ENCODE results near the gene ERVMER34-1.

The ERVMER34-1 gene

GRCh38 chr4:52721968-52722815 lies 29.0 kb downstream of the ERVMER34-1 start:
- DNase-seq (ENCODE audit: low read depth, low spot score): peak; percentile 91
- Histone ChIP-seq H3K4me3 (ENCODE audit: insufficient read length, low read depth) (peak overlapping the region; percentile 53), H3K4me1 (ENCODE audit: insufficient read depth, insufficient read length) (no peaks in the 10 kb centered on the region), H3K9me3 (ENCODE audit: insufficient read depth, low read length) (no peaks in the 10 kb centered on the region), H3K36me3 (ENCODE audit: insufficient read depth, insufficient read length, low read length) (peaks cover 16% of the 10 kb centered on the region), H3K9ac (ENCODE audit: insufficient read length, low read depth) (peak overlapping the region; percentile 92), H3K27me3 (ENCODE audit: insufficient read depth, insufficient read length) (no peaks in the 10 kb centered on the region)
- TF ChIP-seq YY1 (IDR thresholded peaks at IDR 0.05; ENCODE audit: insufficient read depth, insufficient read length): no peak
- TF ChIP-seq ZNF274 (IDR thresholded peaks at IDR 0.05; ENCODE audit: low read depth, low read length): no peak
- TF ChIP-seq SUZ12 (IDR thresholded peaks at IDR 0.05; ENCODE audit: extremely low read depth, insufficient read depth, insufficient read length): no peak

DNA sequence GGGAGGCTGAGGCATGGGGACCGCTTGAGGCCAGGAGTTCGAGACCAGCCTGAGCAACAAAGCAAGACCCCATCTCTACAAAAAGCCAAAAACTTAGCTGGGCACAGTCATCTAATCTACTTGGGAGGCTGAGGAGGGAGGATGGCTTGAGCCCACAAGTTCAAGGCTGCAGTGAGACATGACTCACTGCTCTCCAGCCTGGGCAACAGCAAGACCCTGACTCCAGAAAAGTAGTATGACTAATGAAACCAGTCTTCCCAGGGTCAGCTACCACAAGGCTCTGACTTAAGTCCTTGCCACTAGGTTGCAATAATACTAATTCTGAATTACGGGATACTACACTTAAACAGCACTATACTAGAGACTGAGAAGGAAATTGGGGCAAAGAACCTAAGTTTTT lies 33.1 kb downstream of the ERVMER34-1 start:
- Histone ChIP-seq H3K4me1 (ENCODE audit: insufficient read depth, insufficient read length) (peaks cover 3% of the 10 kb centered on the region), H3K9me3 (ENCODE audit: insufficient read depth, low read length) (no peaks in the 10 kb centered on the region), H3K4me3 (ENCODE audit: insufficient read length, low read depth) (no peak overlapping the region), H3K9ac (ENCODE audit: insufficient read length, low read depth) (no peak overlapping the region), H3K36me3 (ENCODE audit: insufficient read depth, insufficient read length, low read length) (peaks cover 55% of the 10 kb centered on the region), H3K27me3 (ENCODE audit: insufficient read depth, insufficient read length) (no peaks in the 10 kb centered on the region)
- TF ChIP-seq SUZ12 (IDR thresholded peaks at IDR 0.05; ENCODE audit: extremely low read depth, insufficient read depth, insufficient read length): no peak
- no peak for TF ChIP-seq YY1 (IDR thresholded peaks at IDR 0.05; ENCODE audit: insufficient read depth, insufficient read length)
- TF ChIP-seq ZNF274 (IDR thresholded peaks at IDR 0.05; ENCODE audit: low read depth, low read length): no peak
- DNase-seq (ENCODE audit: low read depth, low spot score): no peak

DNA sequence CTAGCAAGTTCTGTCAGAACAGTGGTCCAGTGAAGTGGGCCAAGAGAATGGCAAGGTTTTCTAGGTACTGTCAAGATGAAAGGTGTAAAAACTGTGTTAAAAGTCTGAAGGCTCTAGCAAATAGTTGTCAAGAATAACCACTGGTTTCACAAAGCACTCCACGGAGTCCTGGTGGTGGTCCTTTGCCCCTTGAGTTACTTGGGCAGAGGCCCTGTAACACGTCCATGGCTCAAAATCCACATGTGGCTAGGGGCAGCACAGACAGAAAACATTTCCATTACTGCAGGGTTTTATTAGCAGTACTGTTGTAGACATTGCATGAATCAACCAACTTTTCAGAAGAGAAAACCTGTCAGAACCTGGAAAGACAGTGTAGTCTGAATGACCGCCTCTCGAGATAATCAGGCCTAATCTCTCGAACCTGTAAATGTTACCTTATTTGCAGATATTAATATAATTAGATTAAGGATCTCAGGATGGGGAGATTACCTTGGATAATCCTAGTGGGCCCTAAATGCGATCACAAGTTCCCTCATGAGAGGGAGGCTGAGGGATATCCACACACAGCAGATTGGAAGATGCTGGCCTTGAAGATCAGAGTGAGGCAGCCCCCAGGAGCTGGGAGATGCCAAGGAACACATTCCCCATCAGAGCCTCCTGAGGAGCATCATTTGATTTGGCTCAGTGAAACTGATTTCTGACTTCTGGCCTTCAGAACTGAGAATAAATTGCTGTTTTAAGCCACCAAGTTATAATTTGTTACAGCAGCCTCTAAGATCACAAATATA lies 34.7 kb downstream of the ERVMER34-1 start:
- no peak for TF ChIP-seq YY1 (IDR thresholded peaks at IDR 0.05; ENCODE audit: insufficient read depth, insufficient read length)
- TF ChIP-seq SUZ12 (IDR thresholded peaks at IDR 0.05; ENCODE audit: extremely low read depth, insufficient read depth, insufficient read length): no peak
- no peak for TF ChIP-seq ZNF274 (IDR thresholded peaks at IDR 0.05; ENCODE audit: low read depth, low read length)
- Histone ChIP-seq H3K4me1 (ENCODE audit: insufficient read depth, insufficient read length) (peaks cover 3% of the 10 kb centered on the region), H3K9ac (ENCODE audit: insufficient read length, low read depth) (peak overlapping the region; percentile 0), H3K36me3 (ENCODE audit: insufficient read depth, insufficient read length, low read length) (peaks cover 61% of the 10 kb centered on the region), H3K27me3 (ENCODE audit: insufficient read depth, insufficient read length) (no peaks in the 10 kb centered on the region), H3K4me3 (ENCODE audit: insufficient read length, low read depth) (no peak overlapping the region), H3K9me3 (ENCODE audit: insufficient read depth, low read length) (no peaks in the 10 kb centered on the region)
- no peak for DNase-seq (ENCODE audit: low read depth, low spot score)

- TF ChIP-seq YY1 (IDR thresholded peaks at IDR 0.05; ENCODE audit: insufficient read depth, insufficient read length) (no peak), SUZ12 (IDR thresholded peaks at IDR 0.05; ENCODE audit: extremely low read depth, insufficient read depth, insufficient read length) (no peak), ZNF274 (IDR thresholded peaks at IDR 0.05; ENCODE audit: low read depth, low read length) (no peak)
- Histone ChIP-seq H3K4me3 (ENCODE audit: insufficient read length, low read depth) (no peak overlapping the region), H3K9ac (ENCODE audit: insufficient read length, low read depth) (no peak overlapping the region), H3K9me3 (ENCODE audit: insufficient read depth, low read length) (no peaks in the 10 kb centered on the region), H3K36me3 (ENCODE audit: insufficient read depth, insufficient read length, low read length) (peaks cover 61% of the 10 kb centered on the region), H3K4me1 (ENCODE audit: insufficient read depth, insufficient read length) (peaks cover 3% of the 10 kb centered on the region), H3K27me3 (ENCODE audit: insufficient read depth, insufficient read length) (no peaks in the 10 kb centered on the region)
- no peak for DNase-seq (ENCODE audit: low read depth, low spot score)
Measured at GRCh38 chr4:52715914-52716313, 35.3 kb downstream of the ERVMER34-1 start.

DNA sequence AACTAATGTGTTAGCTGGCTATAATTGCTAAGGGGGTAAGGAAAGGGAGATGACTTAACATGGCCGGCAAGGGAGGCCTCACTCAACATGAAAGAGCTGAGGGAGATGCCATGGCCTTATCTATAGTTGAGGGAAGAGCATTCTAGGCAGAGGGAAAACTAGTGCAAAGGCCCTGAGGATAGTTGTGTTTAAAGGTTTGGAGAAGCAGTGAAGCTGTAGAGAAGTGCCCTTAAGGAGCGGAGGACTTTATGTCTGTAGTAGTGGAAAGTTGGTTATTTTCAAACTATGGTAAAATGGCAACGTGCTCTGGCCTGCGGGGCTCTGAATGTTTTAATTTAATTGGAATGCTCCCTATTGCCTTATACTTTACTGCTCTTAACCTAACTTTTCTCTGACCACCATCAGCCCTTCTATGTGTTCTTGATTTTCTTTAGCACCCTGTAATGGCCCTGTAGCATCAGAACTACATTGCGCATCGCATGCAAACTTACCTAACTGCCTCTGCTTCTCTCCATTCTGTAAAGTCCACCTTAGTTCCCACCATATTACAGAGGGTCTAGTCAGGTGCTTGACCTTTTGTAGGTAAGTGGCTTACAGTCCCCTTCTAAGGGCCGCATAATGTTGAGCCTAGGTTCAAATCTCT lies 35.8 kb downstream of the ERVMER34-1 start:
- no peaks in the 10 kb centered on the region for H3K9me3 ChIP-seq (ENCODE audit: insufficient read depth, low read length)
- H3K27me3 ChIP-seq (ENCODE audit: insufficient read depth, insufficient read length): no peaks in the 10 kb centered on the region
- peak overlapping the region; percentile 54 for H3K9ac ChIP-seq (ENCODE audit: insufficient read length, low read depth)
- peak overlapping the region; percentile 90 for H3K4me3 ChIP-seq (ENCODE audit: insufficient read length, low read depth)
- peaks cover 3% of the 10 kb centered on the region for H3K4me1 ChIP-seq (ENCODE audit: insufficient read depth, insufficient read length)
- TF ChIP-seq SUZ12 (IDR thresholded peaks at IDR 0.05; ENCODE audit: extremely low read depth, insufficient read depth, insufficient read length): no peak
- H3K36me3 ChIP-seq (ENCODE audit: insufficient read depth, insufficient read length, low read length): peaks cover 56% of the 10 kb centered on the region
- DNase-seq (ENCODE audit: low read depth, low spot score): no peak

DNA sequence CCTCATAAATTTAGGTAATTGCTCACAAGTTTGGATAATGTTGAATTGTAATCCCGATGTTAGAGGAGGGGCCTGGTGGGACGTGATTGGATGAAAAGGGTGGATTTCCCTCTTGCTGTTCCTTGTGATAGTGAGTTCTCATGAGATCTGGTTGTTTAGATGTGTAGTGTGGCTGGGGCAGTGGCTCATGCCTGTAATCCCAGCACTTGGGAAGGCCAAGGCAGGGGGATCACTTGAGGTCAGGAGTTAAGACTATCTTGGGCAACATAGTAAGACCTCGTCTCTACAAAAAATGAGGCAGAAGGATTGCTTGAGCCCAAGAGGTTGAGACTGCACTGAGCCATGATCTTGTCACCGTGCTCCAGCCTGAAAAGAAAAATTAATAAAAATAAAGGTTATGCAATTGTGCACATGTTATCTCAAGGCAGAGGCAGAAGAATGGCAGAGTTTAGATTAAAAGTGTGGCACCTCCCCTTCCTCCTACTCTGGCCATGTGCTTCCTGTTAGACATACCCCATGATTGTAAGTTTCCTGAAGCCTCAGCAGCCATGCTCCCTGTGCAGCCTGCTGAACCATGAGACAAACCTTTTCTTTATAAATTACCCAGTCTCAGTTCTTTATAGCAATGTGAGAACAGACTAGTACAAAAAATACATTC lies 36.5 kb downstream of the ERVMER34-1 start:
- no peaks in the 10 kb centered on the region for H3K27me3 ChIP-seq (ENCODE audit: insufficient read depth, insufficient read length)
- peak overlapping the region; percentile 54 for H3K9ac ChIP-seq (ENCODE audit: insufficient read length, low read depth)
- peaks cover 49% of the 10 kb centered on the region for H3K36me3 ChIP-seq (ENCODE audit: insufficient read depth, insufficient read length, low read length)
- peak overlapping the region; percentile 90 for H3K4me3 ChIP-seq (ENCODE audit: insufficient read length, low read depth)
- H3K4me1 ChIP-seq (ENCODE audit: insufficient read depth, insufficient read length): peaks cover 3% of the 10 kb centered on the region
- TF ChIP-seq SUZ12 (IDR thresholded peaks at IDR 0.05; ENCODE audit: extremely low read depth, insufficient read depth, insufficient read length) (no peak), YY1 (IDR thresholded peaks at IDR 0.05; ENCODE audit: insufficient read depth, insufficient read length) (no peak), ZNF274 (IDR thresholded peaks at IDR 0.05; ENCODE audit: low read depth, low read length) (no peak)
- no peak for DNase-seq (ENCODE audit: low read depth, low spot score)
- H3K9me3 ChIP-seq (ENCODE audit: insufficient read depth, low read length): no peaks in the 10 kb centered on the region

Measured in NT2/D1 (cell line).